ENCODE measurements around the gene SECTM1. TPM values are rescaled to one million over a fixed set of nuclear protein-coding genes. Genes with fewer than 3 reads are reported as not detected.

Gene SECTM1
- total RNA-seq, 1 donor from 2014 or later: not detected

DNA sequence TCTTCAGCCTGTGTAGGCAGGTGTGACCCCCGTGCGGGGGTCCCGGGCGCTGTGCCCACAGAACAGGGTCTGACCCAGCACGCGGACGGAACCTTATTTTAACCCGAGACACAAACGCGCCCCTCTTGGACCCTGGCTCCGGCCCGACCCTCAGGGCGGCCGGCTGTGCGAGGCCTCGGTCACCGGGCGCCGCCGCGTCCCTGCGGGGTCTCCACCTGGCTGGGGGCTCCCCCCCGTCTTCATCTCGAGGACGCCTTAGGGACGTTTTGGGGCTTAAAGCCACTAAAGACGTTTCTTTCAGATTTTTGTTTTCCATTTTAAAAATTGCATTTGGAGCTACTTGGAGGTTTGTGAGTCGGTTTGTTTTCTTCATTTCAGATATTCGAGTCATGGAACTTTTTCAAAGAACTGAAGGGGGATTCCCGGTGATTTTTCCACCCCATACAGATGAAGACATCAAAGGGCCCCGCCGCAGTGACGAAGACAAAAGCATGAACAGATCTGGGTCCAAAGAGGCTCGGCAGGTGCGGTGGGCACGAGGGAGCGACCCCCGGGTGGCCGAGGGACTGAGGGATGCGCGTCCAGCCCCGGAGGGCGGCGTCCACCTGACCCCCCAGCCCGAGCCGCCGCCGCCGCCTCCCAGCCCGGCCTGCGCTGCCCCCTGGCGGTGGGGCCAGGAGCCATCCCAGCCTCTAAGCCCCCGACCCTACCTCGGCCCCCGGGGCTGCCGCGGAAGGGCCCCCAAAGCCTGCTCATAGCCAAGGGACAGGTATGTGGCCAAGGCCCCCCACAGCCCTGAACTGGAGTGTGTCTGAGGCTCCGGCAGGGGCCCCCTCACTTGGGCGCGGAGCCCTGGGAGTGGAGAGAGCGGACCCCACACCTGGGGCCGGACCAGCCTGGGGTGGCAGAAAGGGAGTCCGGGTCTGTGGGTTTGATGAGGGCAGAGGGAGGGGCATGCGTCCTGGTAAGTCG is 12.3 kb downstream of the SECTM1 start:
- CTCF ChIA-PET: interaction anchor here (0.6 to 4.3 kb wide), 9 partner anchors 11 to 291 kb away, joined by 3 to 58 read pairs (median 4); no protein-coding TSS in a partner anchor
- Mint-ChIP-seq H3K27me3 (peaks cover 6% of the 10 kb centered on the region), H3K36me3 (ENCODE audit: low read depth) (no peaks in the 10 kb centered on the region), H3K4me1 (peaks cover 3% of the 10 kb centered on the region), H3K4me3 (peak overlapping the region; percentile 73), H3K9me3 (no peaks in the 10 kb centered on the region), H3K27ac (peak overlapping the region; percentile 56)
- DNase-seq (peak; percentile 76), ATAC-seq (ENCODE audit: low read depth) (peak; percentile 81)
- TF ChIP-seq CTCF (IDR thresholded peaks at IDR 0.05): peak; percentile 48
- POLR2A ChIA-PET: interaction anchor here (1.0 to 1.9 kb wide), 7 partner anchors 19 to 115 kb away, joined by 3 to 40 read pairs (median 6); partner anchors contain the start of gene CSNK1D
- intact Hi-C loops (cut with micrococcal nuclease): loop anchor here (1.0 kb wide), 4 partner anchors 23 to 115 kb away; partner anchors contain the start of gene CSNK1D

- H3K27ac Mint-ChIP-seq: no peak overlapping the region
- no peak for ATAC-seq (ENCODE audit: low read depth)
These were observed 13.3 kb downstream of the SECTM1 start for GRCh38 chr17:82320140-82320840.

GRCh38 chr17:82319619-82320062 is 13.9 kb downstream of the SECTM1 start:
- H3K27ac Mint-ChIP-seq: no peak overlapping the region
- H3K4me1 Mint-ChIP-seq: peaks cover 17% of the 10 kb centered on the region
- no peak for TF ChIP-seq CTCF (IDR thresholded peaks at IDR 0.05)
- ATAC-seq (ENCODE audit: low read depth): no peak
- intact Hi-C loops (cut with micrococcal nuclease): no loop called here
- no peaks in the 10 kb centered on the region for H3K36me3 Mint-ChIP-seq (ENCODE audit: low read depth)
- H3K9me3 Mint-ChIP-seq: no peaks in the 10 kb centered on the region
- H3K27me3 Mint-ChIP-seq: peaks cover 8% of the 10 kb centered on the region
- no peak overlapping the region for H3K4me3 Mint-ChIP-seq
- ChIA-PET CTCF (interaction anchor here (4.3 kb wide), 1 partner anchor 19 kb away, joined by 58 read pairs; no protein-coding TSS in a partner anchor), POLR2A (no interaction called here)
- DNase-seq: no peak

More at GRCh38 chr17:82320140-82320840, 13.3 kb downstream of the SECTM1 start:
- Mint-ChIP-seq H3K4me3 (no peak overlapping the region), H3K27me3 (peaks cover 12% of the 10 kb centered on the region), H3K36me3 (ENCODE audit: low read depth) (no peaks in the 10 kb centered on the region), H3K4me1 (peaks cover 13% of the 10 kb centered on the region), H3K9me3 (no peaks in the 10 kb centered on the region)
- intact Hi-C loops (cut with micrococcal nuclease): no loop called here
- POLR2A ChIA-PET: interaction anchor here (1.0 to 1.9 kb wide), 6 partner anchors 18 to 114 kb away, joined by 3 to 40 read pairs (median 5); partner anchors contain the start of gene CSNK1D
- TF ChIP-seq CTCF (IDR thresholded peaks at IDR 0.05): no peak
- CTCF ChIA-PET: interaction anchor here (1.0 to 4.3 kb wide), 4 partner anchors 17 to 85 kb away, joined by 3 to 58 read pairs (median 8); no protein-coding TSS in a partner anchor
- DNase-seq: no peak

GRCh38 chr17:82318772-82319606 is 14.6 kb downstream of the SECTM1 start:
- H3K9me3 Mint-ChIP-seq: no peaks in the 10 kb centered on the region
- no peak overlapping the region for H3K4me3 Mint-ChIP-seq
- peaks cover 10% of the 10 kb centered on the region for H3K27me3 Mint-ChIP-seq
- peaks cover 21% of the 10 kb centered on the region for H3K4me1 Mint-ChIP-seq
- intact Hi-C loops (cut with micrococcal nuclease): no loop called here
- TF ChIP-seq CTCF (IDR thresholded peaks at IDR 0.05): no peak
- no peak for DNase-seq
- H3K27ac Mint-ChIP-seq: no peak overlapping the region
- no peak for ATAC-seq (ENCODE audit: low read depth)
- ChIA-PET POLR2A (no interaction called here), CTCF (interaction anchor here (4.3 kb wide), 1 partner anchor 18 kb away, joined by 58 read pairs; no protein-coding TSS in a partner anchor)
- H3K36me3 Mint-ChIP-seq (ENCODE audit: low read depth): no peaks in the 10 kb centered on the region

All from activated B cell treated with CpG ODN at 0.5 μM for 24 hours (primary cell).